ENCODE data around the gene DENND5A.
"Not testable (repeated sequence)": the region's sequence is repeated elsewhere in the genome, so short reads cannot be mapped to it uniquely, and the experiment has no call there.

DENND5A gene

DNA sequence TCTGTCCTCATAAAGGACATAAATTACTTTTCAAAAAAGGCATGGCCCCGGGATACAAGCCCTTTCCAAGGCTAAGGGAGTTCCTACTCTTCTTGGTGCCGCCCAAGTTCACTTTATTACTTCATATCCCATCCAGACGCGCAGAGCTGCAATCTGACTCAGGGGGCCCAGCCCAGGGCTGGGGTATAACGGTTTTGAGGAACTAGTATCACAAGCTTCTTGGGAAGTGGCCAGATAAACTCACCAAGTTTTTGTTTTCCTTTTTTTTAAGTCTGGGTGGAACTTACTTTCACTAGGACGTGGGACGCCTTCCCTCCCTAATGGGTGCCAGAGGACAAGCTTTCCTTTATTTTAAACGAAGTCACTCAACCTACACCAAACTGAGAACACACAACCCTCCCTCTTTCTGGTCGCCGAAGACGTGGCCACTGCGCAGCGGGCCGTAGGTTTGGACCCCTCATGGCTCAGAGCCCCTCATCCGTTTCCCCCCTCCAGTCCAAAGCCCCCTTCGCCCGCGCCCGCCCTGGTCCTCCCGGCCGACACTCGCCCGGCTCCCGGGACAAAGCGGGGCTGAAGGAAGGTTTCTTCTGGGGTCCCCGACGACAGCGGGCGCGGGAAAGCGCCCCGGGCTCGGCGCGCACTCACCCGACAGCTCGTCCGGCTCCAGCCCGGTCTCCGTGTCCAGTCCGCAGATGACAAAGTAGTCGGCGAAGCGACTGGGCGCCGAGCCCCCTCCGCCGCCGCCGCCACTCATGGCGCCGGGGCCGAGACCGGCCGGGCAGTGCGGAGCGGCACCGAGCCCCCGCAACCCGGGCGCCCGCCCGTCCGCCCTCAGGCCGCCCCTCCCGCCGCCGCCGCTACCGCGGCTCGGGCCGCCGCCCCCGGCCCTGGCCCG, 587 bp downstream of the DENND5A start:
- DNase-seq = no peak

DNA sequence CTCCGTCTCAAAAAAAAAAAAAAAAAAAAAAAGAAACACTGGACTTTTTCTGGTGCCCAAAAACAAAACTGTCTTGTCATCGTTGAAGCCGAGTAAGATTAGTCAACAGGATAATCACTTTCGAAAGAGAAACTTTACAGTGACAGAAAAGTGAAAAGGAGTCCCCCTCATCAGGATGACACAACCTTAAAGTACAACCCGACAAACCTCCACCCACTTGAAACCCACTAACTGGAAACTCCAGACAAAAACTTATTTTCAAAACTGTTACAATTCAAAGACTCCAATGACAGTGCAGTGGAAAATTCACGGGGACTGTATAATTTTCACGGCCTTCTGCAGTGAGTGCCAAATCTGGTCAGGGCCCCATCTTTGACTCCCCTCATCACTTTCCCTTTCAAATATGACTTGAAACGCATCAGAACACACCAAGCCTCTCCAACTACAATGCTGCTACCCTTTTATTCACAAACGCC, 1.3 kb downstream of the DENND5A start:
- DNase-seq = no peak

DNA sequence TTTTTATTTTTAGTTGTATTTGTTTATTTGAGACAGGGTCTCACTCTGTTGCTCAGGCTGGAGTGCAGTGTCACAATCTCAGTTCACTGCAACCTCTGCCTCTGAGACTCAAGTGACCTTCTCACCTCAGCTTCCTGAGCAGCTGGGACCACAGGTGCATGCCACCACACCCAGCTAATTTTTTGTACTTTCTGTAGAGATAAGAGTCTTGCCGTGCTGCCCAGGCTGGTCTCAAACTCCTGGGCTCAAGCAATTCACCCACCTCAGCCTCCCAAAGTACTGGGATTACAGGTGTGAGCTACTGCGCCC, 4.4 kb downstream of the DENND5A start:
- not testable (repeated sequence) for DNase-seq

DNA sequence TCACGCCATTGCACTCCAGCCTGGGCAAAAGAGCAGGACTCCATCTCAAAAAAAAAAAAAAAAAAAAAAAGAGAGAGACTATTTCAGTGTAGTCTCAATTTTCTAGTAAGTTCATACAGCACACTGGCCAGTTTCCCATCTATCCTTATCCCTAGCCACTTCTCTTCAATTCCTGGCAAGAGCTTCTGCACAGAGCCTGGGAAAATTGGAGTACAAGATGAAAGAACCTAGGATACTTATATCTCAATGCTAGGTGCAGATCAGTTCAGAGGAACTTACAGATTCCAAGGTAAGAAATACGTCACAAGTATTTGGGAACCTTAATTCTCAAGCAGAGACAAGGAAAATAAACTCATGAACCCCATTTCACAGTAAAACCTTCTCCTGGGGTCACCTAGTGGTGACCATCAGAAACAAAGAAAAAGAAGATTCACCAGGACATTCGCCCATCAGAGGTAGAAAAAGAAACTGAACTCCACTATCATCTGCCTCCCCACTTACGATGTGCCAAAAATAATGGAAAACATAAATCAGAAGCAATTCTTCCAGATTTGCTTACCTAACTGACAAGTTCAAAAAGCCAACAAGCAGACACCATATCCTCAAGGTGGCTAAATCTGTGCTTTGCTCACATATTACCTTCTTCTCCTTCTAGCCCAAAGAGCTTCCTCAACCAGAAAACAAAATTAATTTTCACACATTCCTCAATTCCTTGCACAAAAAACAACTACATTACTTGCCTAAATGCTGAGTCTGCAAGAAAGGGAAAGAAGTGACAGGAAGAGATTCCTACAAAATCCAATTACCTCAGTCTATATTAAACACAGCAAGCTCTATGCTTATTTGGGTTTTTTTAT, 4.9 kb downstream of the DENND5A start:
- DNase-seq = no peak

DNA sequence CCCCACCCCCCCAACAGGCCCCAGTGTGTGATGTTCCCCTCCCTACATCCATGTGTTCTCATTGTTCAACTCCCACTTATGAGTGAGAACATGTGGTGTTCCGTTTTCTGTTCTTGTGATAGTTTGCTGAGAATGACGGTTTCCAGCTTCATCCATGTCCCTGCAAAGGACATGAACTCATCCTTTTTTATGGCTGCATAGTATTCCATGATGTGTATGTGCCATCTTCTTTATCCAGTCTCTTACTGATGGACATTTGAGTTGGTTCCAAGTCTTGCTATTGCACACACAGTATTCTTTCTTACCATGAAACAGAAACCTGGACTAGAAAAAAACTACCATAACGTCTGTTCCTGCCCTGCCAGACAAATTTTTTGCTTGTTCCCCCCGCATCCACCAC, 6.9 kb downstream of the DENND5A start:
- DNase-seq = not testable (repeated sequence)

GRCh38 chr11:9254416-9254815, 10.7 kb downstream of the DENND5A start:
- no peak for DNase-seq

GRCh38 chr11:9253086-9253485, 12.1 kb downstream of the DENND5A start:
- DNase-seq = no peak

- DNase-seq = no peak
Observed at GRCh38 chr11:9251311-9251710, 13.8 kb downstream of the DENND5A start.

DNA sequence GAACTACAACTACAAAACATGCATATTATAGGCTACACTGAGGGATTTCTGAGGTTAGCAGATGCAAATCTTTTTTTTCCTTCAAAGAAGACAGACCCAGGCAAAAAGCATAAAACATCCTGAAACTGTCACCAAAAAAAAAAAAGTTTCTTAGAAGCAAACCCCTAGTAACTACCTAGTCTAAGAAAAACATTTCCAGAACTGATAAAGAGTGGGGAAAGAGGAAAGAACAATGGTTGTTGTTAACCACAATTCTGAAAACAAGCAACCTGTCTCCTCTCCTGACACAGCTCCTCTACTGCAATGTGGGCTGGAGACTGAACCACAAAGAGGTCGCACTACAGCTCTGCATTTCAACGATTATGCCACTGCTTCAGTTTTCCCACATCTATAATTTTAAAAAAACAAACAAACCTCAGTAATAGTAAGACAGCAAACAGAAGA, 15.0 kb downstream of the DENND5A start:
- no peak for DNase-seq

- no peak for DNase-seq
Observed at GRCh38 chr11:9249252-9249651, 15.9 kb downstream of the DENND5A start.

GRCh38 chr11:9247863-9248262, 17.3 kb downstream of the DENND5A start:
- no peak for DNase-seq

DNA sequence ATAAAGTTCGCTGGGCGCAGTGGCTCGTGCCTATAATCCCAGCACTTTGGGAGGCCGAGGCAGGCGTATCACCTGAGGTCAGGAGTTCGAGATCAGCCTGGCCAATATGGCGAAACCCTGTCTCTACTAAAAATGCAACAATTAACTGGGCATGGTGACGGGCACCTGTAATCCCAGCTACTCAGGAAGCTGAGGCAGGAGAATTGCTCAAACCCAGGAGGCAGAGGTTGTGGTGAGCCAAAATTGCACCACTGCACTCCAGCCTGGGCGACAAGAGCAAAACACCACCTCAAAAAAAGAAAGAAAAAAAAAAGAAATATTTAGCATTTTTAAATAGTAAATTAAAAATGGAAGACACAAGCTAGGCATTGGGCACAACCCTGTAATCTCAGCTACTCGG, 28.9 kb downstream of the DENND5A start:
- DNase-seq = not testable (repeated sequence)

DNA sequence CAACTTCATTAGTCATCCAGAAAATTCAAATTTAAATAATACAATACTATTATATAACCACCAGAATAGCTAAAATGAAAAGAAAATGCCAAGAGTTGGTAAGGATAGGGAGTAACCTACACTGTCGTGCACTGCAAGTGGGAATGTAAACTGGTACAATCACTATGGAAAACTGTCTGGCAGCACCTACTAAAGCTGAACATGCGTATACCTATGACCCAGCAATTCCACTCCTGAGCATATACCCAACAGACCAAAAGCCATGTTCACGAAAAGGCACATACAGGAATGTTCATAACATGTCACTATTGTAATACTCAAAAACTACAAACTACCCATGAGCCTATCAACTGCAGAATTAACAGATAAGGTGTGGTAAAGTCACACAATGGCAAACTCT, 32.7 kb downstream of the DENND5A start:
- DNase-seq = no peak

DNA sequence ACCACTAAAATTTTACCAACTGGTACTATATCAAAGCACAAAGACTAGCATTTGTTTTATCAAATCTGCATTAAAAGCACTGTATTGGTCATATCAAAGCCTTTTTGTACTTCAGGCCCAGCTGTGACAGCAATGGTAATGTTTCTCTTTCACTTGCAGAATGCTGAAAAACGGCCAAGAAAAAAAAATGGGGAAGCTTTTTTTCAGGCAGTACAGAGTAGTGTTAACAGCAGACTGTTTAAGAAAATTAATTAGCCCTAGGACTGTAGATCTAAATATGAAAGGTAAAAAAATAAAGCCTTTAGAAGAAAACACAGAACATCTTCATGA, 33.3 kb downstream of the DENND5A start:
- no peak for DNase-seq

GRCh38 chr11:9230296-9230695, 34.9 kb downstream of the DENND5A start:
- DNase-seq = no peak

DNA sequence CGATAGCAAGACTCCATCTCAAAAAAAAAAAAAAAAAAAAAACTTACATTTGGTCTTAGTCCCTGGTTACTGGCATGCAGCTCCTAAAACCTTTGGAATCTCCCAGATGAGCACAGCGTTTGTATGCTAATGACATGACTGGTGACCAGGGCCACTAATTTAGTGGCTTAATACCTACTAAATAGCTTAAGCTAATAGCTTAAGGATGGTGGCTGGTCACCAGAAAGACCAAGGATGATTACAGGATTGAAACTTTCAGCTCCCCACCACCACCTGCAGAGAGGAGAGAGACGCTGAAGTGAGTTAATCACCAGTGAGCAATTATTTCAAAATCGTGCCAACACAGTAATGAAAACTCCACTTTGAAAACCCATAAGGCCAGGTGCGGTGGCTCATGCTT, 37.1 kb downstream of the DENND5A start:
- no peak for DNase-seq

DNA sequence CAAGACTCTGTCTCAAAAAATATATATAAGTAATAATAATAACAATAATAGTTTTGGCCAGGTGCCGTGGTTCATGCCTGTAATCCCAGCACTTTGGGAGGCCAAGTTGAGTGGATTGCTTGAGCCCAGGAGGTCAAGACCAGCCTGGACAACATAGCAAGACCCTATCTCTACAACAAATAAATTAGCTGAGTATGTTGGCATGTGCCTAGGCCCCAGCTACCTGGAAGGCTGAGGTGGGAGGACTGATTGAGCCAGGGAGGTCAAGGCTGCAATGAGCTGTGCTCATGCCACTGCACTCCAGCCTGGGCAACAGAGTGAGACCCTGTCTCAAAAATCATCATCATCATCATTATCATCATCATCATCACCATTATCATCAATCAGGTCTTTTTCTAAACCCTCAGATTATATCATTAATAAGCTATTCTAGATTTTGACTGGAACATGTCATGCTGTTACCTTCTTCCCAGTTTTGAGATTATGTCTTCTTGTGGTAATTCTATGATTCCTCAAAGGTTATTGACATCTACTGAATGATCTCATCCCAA, 39.3 kb downstream of the DENND5A start:
- no peak for DNase-seq

DNA sequence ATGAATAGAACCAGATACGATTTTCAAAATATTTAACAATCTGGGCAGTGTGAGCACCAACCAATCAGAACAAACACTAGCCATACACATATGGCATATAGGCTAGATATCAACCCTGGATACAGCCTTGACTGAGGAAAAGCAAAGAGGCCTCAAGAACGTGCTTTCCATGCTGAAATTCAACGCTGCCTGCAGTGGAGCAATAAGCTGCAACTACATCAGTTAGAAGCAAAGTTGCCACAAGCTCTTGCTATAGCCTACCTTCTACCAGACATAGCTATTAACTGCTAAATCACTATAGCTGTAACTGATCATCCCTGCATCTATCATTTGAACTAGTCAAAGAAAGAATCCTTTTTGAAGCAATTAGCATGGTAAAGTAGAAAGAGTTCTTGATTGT, 42.5 kb downstream of the DENND5A start:
- DNase-seq = no peak

DNA sequence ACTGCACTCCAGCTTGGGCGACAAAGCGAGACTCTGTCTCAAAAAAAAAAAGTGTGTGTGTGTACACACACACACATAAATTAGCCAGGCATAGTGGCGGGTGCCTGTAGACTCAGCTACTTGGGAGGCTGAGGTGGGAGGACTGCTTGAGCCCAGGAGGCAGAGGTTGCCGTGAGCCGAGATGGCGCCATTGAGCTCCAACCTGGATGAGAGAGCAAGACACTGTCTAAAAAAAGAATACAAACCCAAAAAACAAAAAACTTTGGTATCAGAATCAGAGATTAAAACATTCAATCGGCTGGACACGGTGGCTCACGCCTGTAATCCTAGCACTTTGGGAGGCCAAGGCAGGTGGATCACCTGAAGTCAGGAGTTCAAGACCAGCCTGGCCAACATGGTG, 44.3 kb downstream of the DENND5A start:
- DNase-seq = not testable (repeated sequence)

- no peak for DNase-seq
Observed at GRCh38 chr11:9219572-9219971, 45.6 kb downstream of the DENND5A start.

GRCh38 chr11:9219115-9219514, 46.0 kb downstream of the DENND5A start:
- DNase-seq = no peak

- no peak for DNase-seq
Observed at GRCh38 chr11:9214765-9215164, 50.4 kb downstream of the DENND5A start.

DNA sequence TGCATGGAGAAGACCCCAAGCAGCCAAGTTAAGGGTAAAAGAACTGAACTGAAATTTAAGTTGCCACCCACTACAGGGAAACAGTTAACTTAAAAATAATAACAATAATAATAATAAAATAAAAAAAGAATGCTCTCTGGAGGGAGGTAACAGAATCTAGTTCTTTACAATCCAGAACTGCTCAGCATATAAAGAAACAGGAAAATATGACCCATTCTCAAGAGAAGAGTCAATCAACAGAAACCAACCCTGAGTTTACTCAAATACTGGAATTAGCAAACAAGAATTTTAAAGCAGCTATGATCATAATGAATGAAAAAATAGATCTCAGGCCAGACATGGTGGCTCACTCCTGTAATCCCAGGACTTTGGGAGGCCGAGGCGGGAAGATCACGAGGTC, 53.8 kb downstream of the DENND5A start:
- no peak for DNase-seq

- no peak for DNase-seq
Observed at GRCh38 chr11:9210922-9211320, 54.2 kb downstream of the DENND5A start.
